HG03457 (cell line): ENCODE measurements around the gene WFDC11.
"Not testable (repeated sequence)": the region's sequence is repeated elsewhere in the genome, so short reads cannot be mapped to it uniquely, and the experiment has no call there.

ENCODE experiments used
- ATAC-seq: cut with Tn5 transposase; IDR thresholded peaks from one replicate; pipeline ENCODE4 v1.9.1; 2021; ENCODE audit warnings: moderate number of reproducible peaks; ENCODE audit not compliant: unreplicated experiment

Gene WFDC11

DNA sequence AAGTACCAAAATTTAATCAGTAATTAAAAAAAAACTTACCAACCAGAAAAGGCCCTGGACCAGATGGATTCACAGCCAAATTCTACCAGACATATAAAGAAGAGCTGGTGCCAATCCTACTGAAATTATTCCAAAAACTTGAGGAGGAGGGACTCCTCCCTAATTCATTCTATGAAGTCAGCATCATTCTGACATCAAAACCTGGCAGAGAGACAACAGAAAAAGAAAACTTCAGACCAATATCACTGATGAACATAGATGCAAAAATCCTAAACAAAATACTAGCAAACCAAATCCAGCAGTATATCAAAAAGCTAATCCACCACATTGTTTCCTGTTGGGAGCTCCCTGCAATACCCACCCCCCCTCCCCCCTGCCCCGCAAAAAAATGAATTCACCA is at the start of gene WFDC11:
Gene WFDC11, minus strand, starts transcription at position 101 of the 400 bp plus-strand sequence. CDS start 19,639 bp downstream, outside the sequence.
- ATAC-seq: no peak

DNA sequence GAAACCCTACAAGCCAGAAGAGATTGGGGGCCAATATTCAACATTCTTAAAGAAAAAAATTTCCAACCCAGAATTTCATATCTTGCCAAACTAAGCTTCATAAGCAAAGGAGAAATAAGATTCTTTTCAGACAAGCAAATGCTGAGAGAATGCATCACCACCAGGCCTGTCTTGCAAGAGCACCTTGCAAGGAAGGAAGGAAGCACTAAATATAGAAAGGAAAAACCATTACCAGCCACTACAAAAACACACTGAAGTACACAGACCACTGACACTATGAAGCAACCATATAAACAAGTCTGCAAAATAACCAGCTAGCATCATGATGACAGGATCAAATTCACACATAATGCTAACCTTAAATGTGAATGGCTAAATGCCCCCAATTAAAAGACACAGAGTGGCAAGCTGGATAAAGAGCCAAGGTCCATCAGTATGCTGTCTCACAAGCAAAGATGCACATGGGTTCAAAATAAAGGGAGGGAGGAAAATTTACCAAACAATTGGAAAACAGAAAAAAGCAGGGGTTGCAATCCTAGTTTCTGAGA is 46.2 kb upstream of the WFDC11 start:
- ATAC-seq: not testable (repeated sequence)

DNA sequence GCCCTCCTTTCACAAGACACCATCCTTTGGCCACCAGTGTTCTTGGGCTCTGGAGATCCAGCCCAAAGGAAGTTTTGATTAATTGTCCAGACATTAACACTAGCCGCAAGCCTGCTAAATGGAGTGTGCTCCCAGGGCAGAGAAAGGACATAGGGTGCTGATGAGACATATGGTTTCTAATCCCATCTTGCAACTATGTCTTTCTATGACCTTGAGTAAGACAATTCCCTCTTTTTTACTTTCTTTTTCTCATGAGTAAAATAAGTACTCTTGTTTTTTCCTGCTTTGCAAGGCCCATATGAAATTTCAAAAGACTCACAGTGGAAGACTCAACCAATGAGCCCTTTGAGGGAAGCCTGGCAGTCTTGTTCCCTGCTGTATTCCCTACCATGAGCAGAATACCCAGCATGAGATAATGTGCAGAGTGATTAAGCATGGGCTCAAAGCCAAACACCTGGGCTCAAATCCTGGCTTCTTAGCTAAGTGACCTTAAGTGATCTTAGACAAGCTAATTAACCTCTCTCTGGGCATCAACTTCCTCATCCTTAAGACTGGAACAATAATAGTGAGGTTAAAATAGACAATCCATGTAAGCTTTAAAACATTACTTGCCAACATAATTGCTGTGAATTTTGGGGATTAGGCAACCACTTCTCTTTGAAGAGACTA is 35.1 kb upstream of the WFDC11 start, which contains the start of gene WFDC10B:
Gene WFDC10B, minus strand, starts transcription at position 51 of the 669 bp plus-strand sequence. CDS start 19,027 bp downstream, outside the sequence.
- ATAC-seq: no peak

DNA sequence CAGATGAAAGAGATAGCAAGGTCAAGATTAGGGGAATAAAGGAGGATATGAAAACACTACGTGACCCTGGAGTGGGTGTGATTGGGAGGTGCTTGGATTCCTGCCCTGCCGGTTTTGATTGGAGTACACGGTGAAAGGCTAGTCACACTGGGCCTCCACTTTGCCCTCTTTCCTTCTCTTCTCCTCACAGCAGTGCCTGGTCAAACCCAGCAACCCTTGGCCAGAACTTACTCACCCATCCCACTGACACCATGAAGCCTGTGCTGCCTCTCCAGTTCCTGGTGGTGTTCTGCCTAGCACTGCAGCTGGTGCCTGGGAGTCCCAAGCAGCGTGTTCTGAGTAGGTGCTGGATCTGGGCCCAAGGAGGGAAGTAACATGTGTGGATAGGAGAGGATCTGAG is 31.8 kb upstream of the WFDC11 start, which contains the start of gene WFDC13:
Gene WFDC13, plus strand, starts transcription at position 166 of the 400 bp plus-strand sequence. Its CDS starts 86 bp downstream, at position 252.
- ATAC-seq: no peak

DNA sequence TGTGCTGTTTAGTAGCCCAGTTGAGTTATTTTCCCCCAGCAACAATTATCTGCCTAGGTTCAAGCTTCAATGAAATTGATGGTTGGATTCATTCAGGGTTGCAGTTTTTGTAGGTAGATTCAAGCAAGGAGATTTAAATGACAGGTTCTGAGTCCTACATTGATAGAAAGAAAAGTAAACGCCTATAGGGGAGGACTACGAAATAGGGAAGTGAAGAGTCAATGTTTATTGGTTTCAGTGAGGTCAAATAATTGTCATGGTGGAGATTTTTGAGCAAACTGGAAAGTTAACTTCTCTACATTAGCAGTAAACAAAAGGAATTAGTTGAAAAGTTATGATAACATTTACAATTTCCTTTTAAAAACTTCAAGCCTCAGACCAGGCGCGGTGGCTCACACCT is 31.1 kb upstream of the WFDC11 start:
- ATAC-seq: no peak

DNA sequence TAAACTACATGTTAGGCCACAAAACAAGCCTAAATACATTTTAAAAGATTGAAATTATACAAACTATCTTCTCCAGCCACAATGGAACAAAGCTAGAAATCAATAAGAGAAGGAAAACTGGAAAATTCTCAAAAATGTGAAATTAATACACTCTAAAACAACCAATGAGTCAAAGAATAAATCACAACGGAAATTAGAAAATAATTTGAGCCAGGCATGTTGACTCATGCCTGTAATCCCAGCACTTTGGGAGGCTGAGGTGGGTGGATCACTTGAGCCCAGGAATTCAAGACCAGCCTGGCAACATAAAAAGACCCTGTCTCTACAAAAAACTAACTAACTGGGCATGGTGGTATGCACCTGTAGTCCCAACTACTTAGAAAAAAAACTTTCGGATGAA is 25.5 kb upstream of the WFDC11 start:
- ATAC-seq: no peak

DNA sequence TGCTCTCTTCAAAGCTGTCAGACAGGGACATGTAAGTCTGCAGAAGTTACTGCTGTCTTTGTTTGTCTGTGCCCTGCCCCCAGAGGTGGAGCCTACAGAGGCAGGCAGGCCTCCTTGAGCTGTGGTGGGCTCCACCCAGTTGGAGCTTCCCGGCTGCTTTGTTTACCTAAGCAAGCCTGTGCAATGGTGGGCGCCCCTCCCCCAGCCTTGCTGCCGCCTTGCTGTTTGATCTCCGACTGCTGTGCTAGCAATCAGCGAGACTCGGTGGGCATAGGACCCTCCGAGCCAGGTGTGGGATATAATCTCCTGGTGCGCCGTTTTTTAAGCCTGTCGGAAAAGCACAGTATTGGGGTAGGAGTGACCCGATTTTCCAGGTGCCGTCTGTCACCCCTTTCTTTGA is 23.3 kb upstream of the WFDC11 start:
- not testable (repeated sequence) for ATAC-seq

DNA sequence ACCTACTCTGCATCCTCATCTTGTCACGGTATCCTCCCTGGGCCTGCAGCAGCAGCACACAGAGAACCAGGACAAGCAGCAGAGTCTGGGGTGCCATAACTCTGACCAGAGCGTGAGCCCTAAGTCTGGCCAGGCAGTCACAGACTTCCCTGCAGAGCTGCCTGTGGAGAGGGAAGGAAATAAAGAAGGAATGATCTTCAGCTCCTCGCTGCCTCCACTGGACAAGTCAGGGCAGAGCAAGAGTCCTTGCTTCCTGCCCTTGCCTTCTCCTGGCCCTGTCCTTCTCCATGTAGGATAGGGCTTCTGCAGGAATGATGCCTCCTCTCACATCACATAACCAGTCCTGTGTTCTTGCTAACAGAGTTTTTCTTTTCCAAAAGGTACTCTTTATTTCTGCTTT is 15.9 kb upstream of the WFDC11 start:
- ATAC-seq: no peak

DNA sequence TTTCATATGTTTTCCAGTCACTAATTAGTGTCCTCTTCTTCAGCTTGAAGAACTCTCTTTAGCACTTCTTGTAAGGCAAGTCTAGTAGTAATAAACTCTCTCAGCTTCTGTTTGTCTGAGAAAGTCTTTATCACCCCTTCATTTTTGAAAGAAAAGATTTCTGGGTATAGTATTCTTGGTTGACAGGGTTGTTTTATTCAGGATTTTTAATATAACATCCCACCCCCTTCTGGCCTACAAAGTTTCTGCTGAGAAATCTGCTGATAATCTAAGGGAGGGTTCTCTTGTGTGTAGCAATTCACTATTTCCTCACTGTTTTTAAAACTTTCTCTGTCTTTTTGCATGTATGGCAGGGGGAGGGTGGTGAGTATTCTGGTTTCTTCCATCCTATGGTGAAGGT is 9.6 kb upstream of the WFDC11 start:
- ATAC-seq: no peak

DNA sequence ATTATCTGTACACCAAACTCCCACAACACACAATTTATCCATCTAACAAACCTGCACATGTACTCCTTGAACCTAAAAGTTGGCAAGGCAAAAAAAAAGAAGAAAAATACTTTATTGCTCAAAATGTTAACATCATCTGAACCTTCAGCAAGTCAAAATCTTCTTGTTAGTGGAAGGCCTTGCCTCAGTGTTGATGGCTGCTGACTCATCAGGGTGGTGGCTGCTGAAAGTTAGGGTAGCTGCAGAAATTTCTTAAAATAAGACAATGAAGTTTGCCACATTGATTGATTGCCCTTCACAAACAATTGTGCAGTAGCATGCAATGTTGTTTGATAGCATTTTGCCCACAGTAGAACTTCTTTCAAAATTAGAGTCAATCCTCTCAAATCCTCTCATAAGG is 2.7 kb upstream of the WFDC11 start:
- ATAC-seq: no peak

DNA sequence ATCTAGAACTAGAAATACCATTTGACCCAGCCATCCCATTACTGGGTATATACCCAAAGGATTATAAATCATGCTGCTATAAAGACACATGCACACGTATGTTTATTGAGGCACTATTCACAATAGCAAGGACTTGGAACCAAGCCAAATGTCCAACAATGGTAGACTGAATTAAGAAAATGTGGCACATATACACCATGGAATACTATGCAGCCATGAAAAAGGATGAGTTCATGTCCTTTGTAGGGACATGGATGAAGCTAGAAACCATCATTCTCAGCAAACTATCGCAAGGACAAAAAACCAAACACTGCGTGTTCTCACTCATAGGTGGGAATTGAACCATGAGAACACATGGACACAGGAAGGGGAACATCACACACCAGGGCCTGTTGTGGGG is 13.0 kb downstream of the WFDC11 start:
- ATAC-seq: not testable (repeated sequence)

DNA sequence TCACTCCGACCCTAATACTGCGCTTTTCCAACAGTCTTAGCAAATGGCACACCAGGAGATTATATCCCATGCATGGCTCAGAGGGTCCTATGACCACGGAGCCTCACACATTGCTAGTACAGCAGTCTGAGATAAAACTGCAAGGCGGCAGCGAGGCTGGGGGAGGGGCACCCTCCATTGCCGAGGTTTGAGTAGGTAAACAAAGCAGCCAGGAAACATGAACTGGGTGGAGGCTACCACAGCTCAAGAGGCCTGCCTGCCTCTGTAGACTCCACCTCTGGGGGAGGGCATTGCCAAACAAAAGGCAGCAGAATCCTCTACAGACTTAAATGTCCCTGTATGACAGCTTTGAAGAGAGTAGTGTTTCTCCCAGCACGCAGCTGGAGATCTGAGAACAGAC is 18.3 kb downstream of the WFDC11 start:
- not testable (repeated sequence) for ATAC-seq

DNA sequence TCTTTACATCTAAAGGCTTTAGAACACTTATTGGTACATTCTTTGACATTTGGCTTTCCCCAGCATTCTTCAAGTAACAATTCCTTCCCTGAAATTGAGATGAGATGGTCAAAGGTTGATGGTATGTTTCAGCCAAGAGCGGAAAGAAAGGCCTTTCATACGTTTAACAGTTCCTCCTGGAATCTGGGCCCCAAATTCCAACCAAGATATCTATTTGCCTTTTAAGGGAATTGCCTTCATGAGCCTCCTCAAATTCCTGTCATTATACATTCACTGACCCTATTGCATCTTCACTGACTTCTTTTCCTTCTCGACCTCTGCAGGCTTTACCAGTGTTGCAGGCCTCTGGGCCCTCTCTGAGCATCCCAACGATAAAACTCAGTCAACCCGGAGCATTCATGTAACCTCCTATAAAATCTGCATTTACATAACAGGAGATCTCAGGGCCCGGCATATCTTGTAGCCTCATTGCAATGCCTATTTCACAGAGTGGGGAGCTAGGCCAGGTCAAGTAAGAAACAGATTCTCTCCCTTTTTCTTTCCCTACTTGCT is 20.7 kb downstream of the WFDC11 start:
- no peak for ATAC-seq

DNA sequence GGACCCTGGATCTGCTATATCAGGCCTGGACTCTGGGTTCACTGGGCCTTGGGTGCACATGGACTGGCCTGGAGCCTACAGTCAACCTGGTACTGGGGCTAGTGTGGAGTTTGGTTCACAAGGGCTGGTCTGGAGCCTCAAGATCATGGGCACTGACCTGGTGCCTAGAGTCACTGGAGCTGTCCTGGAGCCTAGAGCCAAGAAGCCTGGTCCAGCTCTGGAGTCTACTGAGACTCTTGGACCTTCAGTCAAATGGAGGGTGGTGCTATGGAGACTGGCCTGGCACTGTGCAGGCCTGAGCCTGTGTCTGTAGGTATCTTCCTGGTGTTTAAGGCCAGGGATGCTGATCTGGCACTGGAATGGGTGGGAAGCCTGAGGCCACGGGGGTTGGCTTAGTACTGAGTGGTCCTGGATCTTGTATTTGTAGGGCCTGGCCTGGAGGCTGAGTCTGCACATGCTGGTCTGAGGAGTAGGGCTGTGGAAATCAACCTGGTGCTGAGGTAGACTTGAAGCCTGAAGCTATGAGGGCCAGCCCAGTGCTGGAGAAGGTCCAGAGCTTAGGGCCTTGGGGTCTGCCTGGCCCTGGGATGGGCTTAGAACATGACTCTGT is 22.5 kb downstream of the WFDC11 start:
- no peak for ATAC-seq

DNA sequence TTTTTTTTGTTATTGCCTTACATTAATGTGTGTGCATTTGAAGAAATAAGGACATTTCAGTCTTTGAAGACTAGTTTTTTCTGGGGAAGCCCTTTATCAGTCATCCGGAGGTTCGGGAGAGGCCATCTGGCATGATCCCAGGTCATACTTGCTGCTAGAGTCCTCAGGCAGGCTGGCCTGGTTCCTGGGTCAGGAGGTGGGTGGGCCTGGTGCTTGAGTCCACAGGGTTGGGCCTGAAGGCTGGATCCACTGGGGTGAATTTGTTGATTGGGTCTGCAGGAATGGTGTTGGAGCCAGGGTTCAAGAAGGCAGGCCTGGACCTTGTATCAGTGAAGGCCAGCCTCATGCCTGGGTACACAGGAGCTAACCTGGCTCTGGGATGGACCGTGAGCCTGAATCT is 23.2 kb downstream of the WFDC11 start:
- ATAC-seq: no peak

DNA sequence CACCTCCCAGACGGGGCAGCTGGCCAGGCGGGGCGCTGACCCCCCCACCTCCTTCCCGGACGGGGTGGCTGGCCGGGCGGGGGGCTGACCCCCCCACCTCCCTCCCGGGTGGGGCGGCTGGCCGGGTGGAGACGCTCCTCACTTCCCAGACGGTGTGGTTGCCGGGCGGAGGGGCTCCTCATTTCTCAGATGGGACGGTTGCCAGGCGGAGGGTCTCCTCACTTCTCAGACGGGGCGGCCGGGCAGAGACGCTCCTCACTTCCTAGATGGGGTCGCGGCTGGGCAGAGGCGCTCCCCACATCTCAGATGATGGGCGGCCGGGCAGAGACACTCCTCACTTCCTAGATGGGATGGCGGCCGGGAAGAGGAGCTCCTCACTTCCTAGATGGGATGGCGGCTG is 24.2 kb downstream of the WFDC11 start:
- not testable (repeated sequence) for ATAC-seq

DNA sequence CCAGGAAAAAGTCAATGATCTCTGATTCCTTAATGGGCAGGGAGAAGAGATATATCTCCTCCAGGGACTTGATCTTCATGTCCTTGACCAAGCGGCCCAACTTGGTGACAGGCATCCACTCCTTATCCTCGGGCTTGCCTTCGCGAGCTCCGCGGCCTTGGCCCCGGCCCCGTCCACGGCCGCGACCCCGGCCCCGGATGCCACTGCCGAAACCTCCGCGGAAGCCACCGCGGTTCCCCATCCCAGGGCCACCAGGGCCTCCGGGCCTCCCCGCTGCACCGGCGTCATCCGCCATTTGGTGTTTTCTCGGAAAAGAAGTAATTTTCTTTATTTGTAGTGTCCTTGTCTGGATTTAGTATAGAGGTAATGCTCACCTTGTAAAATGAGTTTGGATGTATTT is 29.0 kb downstream of the WFDC11 start:
- not testable (repeated sequence) for ATAC-seq

DNA sequence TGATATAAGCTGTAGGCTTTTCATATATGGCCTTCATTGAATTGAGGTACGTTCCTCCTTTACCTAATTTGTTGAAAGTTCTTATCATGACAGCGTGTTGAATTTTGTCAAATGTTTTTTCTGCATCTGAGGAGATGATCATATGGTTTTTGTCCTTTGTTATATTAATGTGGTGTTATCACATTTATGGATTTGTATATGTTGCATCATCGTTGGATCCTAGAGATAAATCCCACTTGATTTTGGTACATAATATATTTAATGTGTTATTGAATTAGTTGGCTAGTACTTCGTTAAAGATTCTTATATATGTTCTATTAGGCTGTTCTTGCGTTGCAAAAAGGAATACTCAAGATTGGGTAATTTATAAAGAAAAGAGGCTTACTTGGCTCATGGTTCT is 30.4 kb downstream of the WFDC11 start:
- no peak for ATAC-seq

DNA sequence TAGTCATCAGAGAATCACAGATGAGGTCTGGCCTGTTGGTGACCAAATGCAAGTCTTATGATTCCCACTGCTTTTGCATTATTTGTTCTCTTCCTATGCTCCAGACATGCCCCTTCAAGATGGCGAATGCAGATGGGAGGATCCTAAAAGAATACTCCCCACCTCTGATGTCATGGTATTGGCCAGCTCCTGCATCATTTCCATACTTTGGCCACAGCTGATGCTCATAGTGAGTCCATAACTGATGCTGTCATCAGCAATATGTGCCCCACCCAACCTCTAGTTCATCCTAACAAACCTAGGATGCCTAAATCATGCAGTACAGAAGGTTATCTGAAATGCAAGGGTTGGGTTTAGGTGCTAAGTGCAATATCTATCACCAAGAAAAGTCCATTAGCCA is 33.5 kb downstream of the WFDC11 start:
- ATAC-seq: no peak

DNA sequence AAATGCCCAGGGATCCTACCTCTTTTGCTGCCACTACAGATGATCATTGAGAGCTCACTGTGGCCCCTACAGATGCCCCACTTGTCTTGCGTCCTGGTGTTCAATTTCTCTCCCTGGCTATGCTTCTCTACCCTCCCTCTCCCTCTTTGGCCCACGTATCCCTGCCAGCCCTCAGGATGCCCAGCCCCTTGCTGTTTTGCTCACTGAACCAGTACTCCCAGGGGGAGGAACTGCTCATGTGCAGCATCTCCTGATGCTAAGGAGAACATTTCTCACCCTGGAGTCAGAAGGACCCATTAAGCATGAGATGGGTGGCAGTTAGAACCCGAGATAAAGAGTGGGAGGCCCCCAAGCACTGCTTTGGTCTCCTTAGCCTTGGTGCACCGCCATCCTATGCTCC is 38.9 kb downstream of the WFDC11 start, which contains the start of gene WFDC9:
Gene WFDC9, minus strand, starts transcription at position 101 of the 400 bp plus-strand sequence. CDS start 21,103 bp downstream, outside the sequence.
- no peak for ATAC-seq

DNA sequence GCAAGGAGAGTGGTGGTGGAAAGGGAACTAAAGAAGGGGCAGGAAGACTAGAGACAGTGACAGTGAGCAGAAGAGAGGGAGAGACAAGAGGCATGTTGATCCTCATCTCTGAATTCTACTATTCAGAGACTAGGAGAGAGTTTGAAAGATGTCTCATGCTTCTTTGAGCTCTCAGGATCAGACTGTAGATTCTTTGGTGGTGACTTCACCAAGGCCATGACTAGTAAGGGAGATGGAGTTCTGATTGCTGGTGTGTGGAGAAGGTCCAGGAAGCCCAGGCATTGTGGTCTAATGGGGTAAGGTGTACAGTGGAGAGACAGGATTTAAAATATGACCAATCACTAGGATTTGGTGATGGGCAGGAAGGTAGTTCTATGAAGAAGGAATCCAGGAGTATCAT is 39.7 kb downstream of the WFDC11 start:
- ATAC-seq: no peak
